GM18870 (cell line): Measurements from ENCODE around the gene MICAL3.
"Not testable (repeated sequence)": the region's sequence is repeated elsewhere in the genome, so short reads cannot be mapped to it uniquely, and the experiment has no call there.

Source experiments
- ATAC-seq: cut with Tn5 transposase; IDR thresholded peaks from one replicate; pipeline ENCODE4 v1.9.1; 2021; ENCODE audit warnings: moderate library complexity; ENCODE audit not compliant: unreplicated experiment

The MICAL3 gene, protein sequence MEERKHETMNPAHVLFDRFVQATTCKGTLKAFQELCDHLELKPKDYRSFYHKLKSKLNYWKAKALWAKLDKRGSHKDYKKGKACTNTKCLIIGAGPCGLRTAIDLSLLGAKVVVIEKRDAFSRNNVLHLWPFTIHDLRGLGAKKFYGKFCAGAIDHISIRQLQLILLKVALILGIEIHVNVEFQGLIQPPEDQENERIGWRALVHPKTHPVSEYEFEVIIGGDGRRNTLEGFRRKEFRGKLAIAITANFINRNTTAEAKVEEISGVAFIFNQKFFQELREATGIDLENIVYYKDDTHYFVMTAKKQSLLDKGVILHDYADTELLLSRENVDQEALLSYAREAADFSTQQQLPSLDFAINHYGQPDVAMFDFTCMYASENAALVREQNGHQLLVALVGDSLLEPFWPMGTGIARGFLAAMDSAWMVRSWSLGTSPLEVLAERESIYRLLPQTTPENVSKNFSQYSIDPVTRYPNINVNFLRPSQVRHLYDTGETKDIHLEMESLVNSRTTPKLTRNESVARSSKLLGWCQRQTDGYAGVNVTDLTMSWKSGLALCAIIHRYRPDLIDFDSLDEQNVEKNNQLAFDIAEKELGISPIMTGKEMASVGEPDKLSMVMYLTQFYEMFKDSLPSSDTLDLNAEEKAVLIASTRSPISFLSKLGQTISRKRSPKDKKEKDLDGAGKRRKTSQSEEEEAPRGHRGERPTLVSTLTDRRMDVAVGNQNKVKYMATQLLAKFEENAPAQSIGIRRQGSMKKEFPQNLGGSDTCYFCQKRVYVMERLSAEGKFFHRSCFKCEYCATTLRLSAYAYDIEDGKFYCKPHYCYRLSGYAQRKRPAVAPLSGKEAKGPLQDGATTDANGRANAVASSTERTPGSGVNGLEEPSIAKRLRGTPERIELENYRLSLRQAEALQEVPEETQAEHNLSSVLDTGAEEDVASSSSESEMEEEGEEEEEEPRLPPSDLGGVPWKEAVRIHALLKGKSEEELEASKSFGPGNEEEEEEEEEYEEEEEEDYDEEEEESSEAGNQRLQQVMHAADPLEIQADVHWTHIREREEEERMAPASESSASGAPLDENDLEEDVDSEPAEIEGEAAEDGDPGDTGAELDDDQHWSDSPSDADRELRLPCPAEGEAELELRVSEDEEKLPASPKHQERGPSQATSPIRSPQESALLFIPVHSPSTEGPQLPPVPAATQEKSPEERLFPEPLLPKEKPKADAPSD (N-terminal part only)

GRCh38 chr22:18024276-18024939 is at the start of gene MICAL3:
Gene MICAL3 (minus strand): TSS chr22:18024561. CDS start chr22:17906812, 117,749 bp downstream.
- no peak for ATAC-seq

DNA sequence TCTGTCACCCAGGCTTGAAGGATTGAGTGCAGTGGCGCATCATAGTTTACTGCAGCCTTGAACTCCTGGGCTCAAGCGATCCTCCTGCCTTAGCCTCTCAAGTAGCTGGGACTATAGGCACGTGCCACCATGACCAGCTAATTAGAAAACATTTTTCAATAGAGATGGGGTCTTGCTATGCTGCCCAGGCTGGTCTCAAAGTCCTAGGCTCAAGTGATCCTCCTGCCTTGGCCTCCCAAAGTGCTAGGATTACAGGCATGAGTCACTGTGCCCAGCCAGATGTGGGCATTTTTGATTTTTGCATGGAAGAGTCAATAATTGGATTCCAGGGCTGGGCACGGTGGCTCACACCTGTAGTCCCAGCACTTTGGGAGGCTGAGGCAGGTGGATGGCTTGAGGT is 49.6 kb upstream of the MICAL3 start:
- ATAC-seq, result not testable (repeated sequence)

DNA sequence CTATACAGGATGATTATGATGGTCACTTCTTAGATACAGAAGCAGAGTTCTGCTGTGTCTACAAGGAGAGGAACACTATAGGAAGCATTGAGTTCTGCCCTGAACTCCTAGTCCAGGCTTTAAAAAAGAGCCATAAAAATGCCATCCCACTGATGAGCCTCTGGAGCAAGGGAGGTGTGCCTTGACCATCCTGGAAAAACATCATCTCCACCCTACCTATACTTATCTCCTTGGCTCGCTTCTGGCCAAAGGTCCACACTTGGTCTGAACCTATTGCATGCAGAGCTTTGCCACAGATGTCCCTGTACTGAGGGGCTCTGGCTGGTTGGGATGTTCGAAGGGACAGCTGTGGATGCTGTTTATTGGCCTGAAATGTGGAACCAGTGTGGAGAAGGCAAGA is 49.1 kb upstream of the MICAL3 start:
- no peak for ATAC-seq

GRCh38 chr22:18071968-18072310 is 47.6 kb upstream of the MICAL3 start:
- no peak for ATAC-seq

- not testable (repeated sequence) for ATAC-seq
These were observed 47.1 kb upstream of the MICAL3 start for GRCh38 chr22:18071307-18071967.

DNA sequence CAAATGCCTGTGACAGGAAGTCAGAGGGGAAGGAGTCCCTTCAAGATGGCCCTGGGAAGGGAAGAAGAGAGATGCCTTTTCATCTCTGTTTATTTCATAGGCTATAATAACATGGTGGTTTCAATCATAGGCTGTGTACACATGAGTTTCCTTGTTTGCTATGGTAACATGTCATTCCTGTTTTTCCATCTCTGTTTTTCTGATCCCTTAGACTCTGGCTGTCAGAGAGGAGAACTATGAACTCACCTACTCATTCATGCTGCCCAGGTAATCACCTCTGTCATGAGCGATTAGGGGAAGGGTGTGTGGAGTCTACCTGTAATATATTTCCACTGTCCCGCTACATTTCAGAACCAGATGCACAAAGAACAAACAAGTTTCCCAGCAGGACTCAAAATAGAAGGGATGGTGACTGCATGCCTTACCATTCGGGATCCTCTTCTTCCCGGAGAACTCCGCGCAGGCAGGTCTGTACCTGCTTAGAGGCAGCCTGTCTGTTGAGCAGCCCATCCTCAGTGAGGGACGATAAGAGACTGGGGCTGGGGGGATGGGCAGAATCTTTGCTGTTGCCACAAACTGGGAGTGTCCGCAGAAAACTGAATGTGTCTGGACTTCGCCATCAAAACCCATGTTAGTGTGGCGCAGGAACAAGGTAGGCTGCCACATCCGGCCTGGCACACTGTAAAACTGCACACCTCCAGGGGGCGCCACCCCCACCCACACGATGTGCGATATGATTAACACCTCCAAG is 46.4 kb upstream of the MICAL3 start:
- ATAC-seq, result no peak

DNA sequence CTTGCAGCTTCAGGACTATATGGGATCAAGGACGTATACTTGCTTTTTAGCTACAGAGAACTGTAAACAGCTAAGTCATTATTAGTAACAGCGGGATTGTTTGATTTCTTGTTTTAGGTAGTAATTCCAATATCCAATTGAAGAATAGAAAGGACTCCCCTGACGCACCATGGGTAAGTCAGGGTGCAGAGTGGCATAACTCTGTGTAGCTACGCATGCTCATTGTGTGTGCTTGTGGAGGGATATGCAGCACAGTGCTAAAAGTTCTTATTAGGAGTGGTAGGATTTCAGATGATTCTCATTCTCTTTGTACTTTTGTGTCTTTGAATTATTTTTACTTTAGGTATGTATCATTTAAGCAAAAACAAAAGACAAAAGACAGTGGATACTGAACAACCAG is 45.7 kb upstream of the MICAL3 start:
- no peak for ATAC-seq

DNA sequence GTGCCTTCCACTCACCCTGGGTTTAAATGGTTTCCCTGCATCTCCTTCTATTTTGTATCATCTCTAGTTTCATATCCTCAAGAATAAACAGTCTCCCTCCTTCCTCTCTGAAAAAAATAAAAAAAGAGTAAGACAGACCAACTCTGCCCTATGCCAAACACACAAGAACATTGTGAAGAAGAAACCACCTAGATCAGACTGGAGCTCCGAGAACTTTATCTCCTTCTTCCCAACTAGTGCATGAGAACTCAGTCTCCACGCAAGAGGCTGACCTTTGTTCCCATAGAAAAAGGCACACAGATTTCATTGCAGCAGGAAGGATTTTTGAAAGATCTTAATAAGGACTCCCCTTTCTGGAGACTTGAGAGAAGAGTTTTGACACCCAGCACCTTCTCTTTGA is 44.7 kb upstream of the MICAL3 start:
- no peak for ATAC-seq

DNA sequence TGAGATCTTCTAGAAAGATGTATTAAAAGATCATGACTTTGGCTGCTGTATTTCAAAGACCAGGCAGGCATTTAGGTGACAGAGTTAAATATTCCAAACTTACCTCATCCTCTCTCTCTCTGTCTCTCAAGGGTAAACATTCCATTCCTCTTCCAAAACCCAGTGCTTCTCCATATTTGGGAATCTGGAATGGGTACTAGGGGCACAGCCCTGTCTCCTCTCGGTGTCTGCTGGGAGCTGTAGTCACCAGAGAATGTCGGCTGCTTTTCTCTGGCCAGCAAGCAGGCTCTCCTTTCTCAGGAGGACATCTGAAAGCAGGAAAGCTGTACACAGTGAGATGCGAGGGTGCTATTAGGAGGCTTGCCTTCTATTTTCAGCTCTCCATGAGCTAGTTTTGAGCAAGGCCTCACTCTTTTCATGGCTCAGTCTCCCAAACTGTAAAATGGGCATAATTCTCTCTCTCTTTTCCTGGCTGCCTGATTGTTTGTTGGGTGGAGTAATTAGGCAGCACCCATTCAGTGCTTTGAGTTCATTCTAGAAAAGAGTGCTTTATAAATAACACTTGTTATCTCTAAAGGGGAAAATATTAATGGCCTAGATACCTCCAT is 44.1 kb upstream of the MICAL3 start:
- ATAC-seq, result no peak

DNA sequence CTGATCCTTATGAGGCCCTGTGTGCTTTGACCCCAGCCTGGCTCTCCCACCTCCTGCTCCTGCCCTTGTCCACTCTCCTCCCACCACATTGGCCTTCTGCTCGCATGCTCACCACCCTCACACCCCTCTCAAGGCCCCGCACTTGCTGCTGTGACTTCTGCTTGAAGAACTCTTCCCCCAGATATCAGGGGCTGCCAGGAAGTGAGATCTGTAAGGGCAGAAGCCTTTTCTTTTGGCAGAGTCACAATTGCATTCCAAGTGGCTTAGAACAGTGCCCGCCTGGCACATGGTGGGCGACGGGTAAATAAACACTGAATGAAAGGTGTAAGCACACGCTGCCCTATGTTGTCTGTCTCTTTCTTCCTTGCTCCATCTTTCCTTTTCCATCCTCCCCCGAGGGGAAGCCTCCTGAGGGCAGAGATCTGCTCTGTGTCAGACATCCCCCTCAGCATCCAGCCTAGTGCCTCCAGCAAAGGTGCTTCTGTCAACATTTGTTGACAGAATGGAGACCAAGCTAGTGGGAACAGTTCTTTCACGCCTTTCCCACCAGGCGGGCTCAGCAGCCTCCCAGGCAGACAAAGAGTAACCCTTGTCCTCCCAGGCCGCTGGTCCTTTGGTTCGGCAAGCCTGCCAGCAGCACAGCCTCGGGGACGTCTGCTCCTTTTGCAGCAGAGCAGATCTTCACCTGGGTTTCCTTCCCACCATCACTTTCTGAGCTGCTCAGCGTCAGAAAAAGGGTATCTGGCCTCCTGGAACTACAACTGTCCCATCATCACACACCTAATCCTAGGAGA is 43.4 kb upstream of the MICAL3 start:
- ATAC-seq, result no peak

DNA sequence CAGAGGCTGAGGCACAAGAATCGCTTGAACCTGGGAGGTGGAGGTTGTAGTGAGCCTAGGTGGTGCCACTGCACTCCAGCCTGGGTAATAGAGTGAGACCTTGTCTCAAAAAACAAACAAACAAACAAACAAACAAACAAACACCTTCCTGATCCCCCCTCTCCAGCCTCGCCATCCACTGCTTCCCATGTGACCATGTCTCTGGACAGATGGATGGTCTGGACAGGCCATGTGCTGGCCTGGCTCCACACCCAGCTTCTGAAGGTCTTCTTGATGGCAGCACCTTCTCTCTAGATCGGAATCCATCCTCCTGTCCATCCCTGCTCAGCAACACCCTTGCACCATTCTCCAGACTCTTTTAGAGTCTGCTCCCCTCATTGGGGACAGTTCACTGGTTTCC is 42.8 kb upstream of the MICAL3 start:
- ATAC-seq, result no peak

GRCh38 chr22:18066181-18066859 is 42.0 kb upstream of the MICAL3 start:
- no peak for ATAC-seq

- no peak for ATAC-seq
These were observed 40.9 kb upstream of the MICAL3 start for GRCh38 chr22:18065256-18065655.

GRCh38 chr22:18064636-18065035 is 40.3 kb upstream of the MICAL3 start:
- ATAC-seq, result no peak

GRCh38 chr22:18063715-18064114 is 39.4 kb upstream of the MICAL3 start:
- not testable (repeated sequence) for ATAC-seq

GRCh38 chr22:18063306-18063705 is 38.9 kb upstream of the MICAL3 start:
- no peak for ATAC-seq

GRCh38 chr22:18062421-18062820 is 38.1 kb upstream of the MICAL3 start:
- ATAC-seq, result no peak
